H1 (cell line): Measurements from ENCODE around the gene PPP1R9A. TPM values are rescaled to one million over a fixed set of nuclear protein-coding genes. Genes with fewer than 3 reads are reported as not detected.

Source experiments
- CTCF ChIA-PET: fragments of 300-600 bp; sonication (Branson Sonifier 250); formaldehyde crosslinking; loops from one replicate; lab custom pipeline; 2021; ENCODE audit not compliant: partially characterized antibody; lab: Charles Lee
- POLR2A ChIA-PET: fragments of 300-600 bp; sonication (Branson Sonifier 250); formaldehyde crosslinking; loops from one replicate; lab custom pipeline; 2021; ENCODE audit warnings: inconsistent platforms; ENCODE audit not compliant: partially characterized antibody; lab: Charles Lee
- DNase-seq, 2 experiments: peaks; one replicate each; pipeline versions ENCODE4 v3.0.0 to v3.0.0-alpha.2; 2010 to 2022; ENCODE audit warnings: low spot score in 2 of 2, low read depth in 1 of 2, mixed read lengths in 1 of 2
- FAIRE-seq: peaks from 2 replicates; lab custom pipeline; 2011; peaks lifted over from hg19 to GRCh38; lab: Jason Lieb, UNC
- H2AFZ ChIP-seq: 2 replicates; pipeline ENCODE4 v1.8.1; 2012; ENCODE audit warnings: low read length, inconsistent platforms
- H2AK5ac ChIP-seq: 2 replicates; pipeline ENCODE4 v1.6.1; 2013; ENCODE audit warnings: low read depth, low read length
- H2BK120ac ChIP-seq: replicated peaks from 2 replicates; pipeline ENCODE3; 2013; ENCODE audit warnings: low read depth, low read length, inconsistent platforms
- H2BK12ac ChIP-seq: 2 replicates; pipeline ENCODE4 v1.6.1; 2013; ENCODE audit warnings: low read depth, low read length
- H2BK15ac ChIP-seq: 2 replicates; pipeline ENCODE4 v1.6.1; 2013; ENCODE audit warnings: low read length
- H2BK20ac ChIP-seq: 2 replicates; pipeline ENCODE4 v1.6.1; 2013; ENCODE audit warnings: low read length
- H2BK5ac ChIP-seq: 2 replicates; pipeline ENCODE4 v1.6.1; 2013; ENCODE audit warnings: low read depth, low read length
- H3K14ac ChIP-seq: 2 replicates; pipeline ENCODE4 v1.6.1; 2013; ENCODE audit warnings: inconsistent platforms; ENCODE audit not compliant: insufficient read length
- H3K18ac ChIP-seq: 2 replicates; pipeline ENCODE4 v1.6.1; 2013; ENCODE audit warnings: low read length; ENCODE audit errors: extremely low read depth
- H3K23ac ChIP-seq: 2 replicates; pipeline ENCODE4 v1.6.1; 2013; ENCODE audit warnings: inconsistent platforms; ENCODE audit not compliant: insufficient read length
- H3K23me2 ChIP-seq: 2 replicates; pipeline ENCODE4 v1.6.1; 2013; ENCODE audit warnings: low read depth, low read length
- H3K27ac ChIP-seq: 2 replicates; pipeline ENCODE4 v1.6.1; 2011; ENCODE audit warnings: low read depth, low read length, inconsistent platforms
- H3K27me3 ChIP-seq, 4 experiments: replicated peaks in 1 of 4; 1 replicate in 1 of 4; 2 replicates in 3 of 4; pipeline versions ENCODE4 v1.6.1 to v1.8.1; 2011 to 2013; ENCODE audit warnings: low read length in 3 of 4, mild to moderate bottlenecking in 3 of 4, inconsistent platforms in 2 of 4, mixed read lengths in 2 of 4, moderate library complexity in 1 of 4; ENCODE audit not compliant: control insufficient read depth in 3 of 4, insufficient read depth in 3 of 4; ENCODE audit errors: extremely low read depth in 1 of 4
- H3K36me3 ChIP-seq, 4 experiments: 2 replicates each; pipeline versions ENCODE4 v1.6.1 to v1.8.1; 2011 to 2013; ENCODE audit warnings: mild to moderate bottlenecking in 4 of 4, low read length in 3 of 4, moderate library complexity in 2 of 4, control low read depth in 1 of 4, inconsistent platforms in 1 of 4; ENCODE audit not compliant: insufficient read depth in 4 of 4, control insufficient read depth in 2 of 4
- H3K4ac ChIP-seq: replicated peaks from 2 replicates; pipeline ENCODE3; 2013; ENCODE audit warnings: low read length, low read depth, mixed read lengths, inconsistent platforms; ENCODE audit not compliant: insufficient read length
- H3K4me1 ChIP-seq, 4 experiments: replicated peaks in 1 of 4; 1 replicate in 1 of 4; 2 replicates in 3 of 4; pipeline versions ENCODE4 v1.6.1 to v1.8.1; 2011 to 2013; ENCODE audit warnings: low read length in 3 of 4, inconsistent platforms in 2 of 4, mixed read lengths in 1 of 4; ENCODE audit not compliant: insufficient read depth in 4 of 4, control insufficient read depth in 3 of 4
- H3K4me2 ChIP-seq, 2 experiments: 2 replicates each; pipeline versions ENCODE4 v1.6.1 to v1.8.1; 2011 to 2013; ENCODE audit warnings: low read depth in 2 of 2, low read length in 2 of 2, control low read depth in 1 of 2, inconsistent platforms in 1 of 2, mild to moderate bottlenecking in 1 of 2; ENCODE audit not compliant: insufficient read depth in 1 of 2
- H3K4me3 ChIP-seq, 4 experiments: fragments of 200-600, 300-600 bp in 1 of 4; sonication (generic), shearing (Covaris generic), sonication (Bioruptor Twin) in 1 of 4; 2 replicates each; pipeline versions ENCODE4 v1.5.1 to v1.8.1; 2011 to 2016; ENCODE audit warnings: low read length in 4 of 4, low read depth in 3 of 4, control low read depth in 2 of 4, inconsistent platforms in 2 of 4, mild to moderate bottlenecking in 2 of 4, mixed read lengths in 1 of 4, moderate library complexity in 1 of 4; ENCODE audit not compliant: insufficient read depth in 2 of 4; ENCODE audit errors: extremely low read depth in 1 of 4
- H3K56ac ChIP-seq: replicated peaks from 2 replicates; pipeline ENCODE3; 2013; ENCODE audit warnings: low read depth, mild to moderate bottlenecking, mixed read lengths, low read length, inconsistent platforms; ENCODE audit not compliant: insufficient read length
- H3K79me1 ChIP-seq: 2 replicates; pipeline ENCODE4 v1.6.1; 2013; ENCODE audit warnings: low read depth, low read length, control low read depth
- H3K79me2 ChIP-seq, 2 experiments: 2 replicates each; pipeline versions ENCODE4 v1.6.1 to v1.8.1; 2012 to 2013; ENCODE audit warnings: low read length in 2 of 2, mild to moderate bottlenecking in 2 of 2, inconsistent platforms in 1 of 2; ENCODE audit not compliant: insufficient read depth in 2 of 2, control insufficient read depth in 1 of 2
- H3K9ac ChIP-seq, 4 experiments: replicated peaks in 1 of 4; 1 replicate in 1 of 4; 2 replicates in 3 of 4; pipeline versions ENCODE4 v1.6.1 to v1.8.1; 2011 to 2013; ENCODE audit warnings: low read depth in 3 of 4, low read length in 3 of 4, control low read depth in 2 of 4, mild to moderate bottlenecking in 2 of 4, moderate library complexity in 2 of 4, inconsistent platforms in 1 of 4; ENCODE audit errors: extremely low read depth in 1 of 4
- H3K9me3 ChIP-seq, 2 experiments: 2 replicates each; pipeline versions ENCODE4 v1.6.1 to v1.8.1; 2012 to 2013; ENCODE audit warnings: mild to moderate bottlenecking in 2 of 2, moderate library complexity in 2 of 2, control low read depth in 1 of 2, inconsistent platforms in 1 of 2, low read depth in 1 of 2, low read length in 1 of 2, mixed read lengths in 1 of 2; ENCODE audit not compliant: insufficient read depth in 2 of 2
- H4K20me1 ChIP-seq, 2 experiments: replicated peaks in 1 of 2; 2 replicates each; pipeline versions ENCODE3 to v1.8.1; 2011 to 2013; ENCODE audit warnings: inconsistent platforms in 2 of 2, low read length in 2 of 2, mild to moderate bottlenecking in 1 of 2; ENCODE audit not compliant: insufficient read depth in 2 of 2, control insufficient read depth in 1 of 2
- H4K5ac ChIP-seq: 2 replicates; pipeline ENCODE4 v1.6.1; 2013; ENCODE audit warnings: low read length, low read depth, mixed read lengths, inconsistent platforms; ENCODE audit not compliant: insufficient read length
- H4K8ac ChIP-seq: 2 replicates; pipeline ENCODE4 v1.8.0; 2013; ENCODE audit warnings: mild to moderate bottlenecking, moderate library complexity, low read length, inconsistent platforms; ENCODE audit not compliant: insufficient read depth; ENCODE audit errors: extremely low read depth
- H4K91ac ChIP-seq: replicated peaks from 2 replicates; pipeline ENCODE3; 2013; ENCODE audit warnings: low read length, mixed read lengths, inconsistent platforms; ENCODE audit not compliant: insufficient read length
- ATF2 ChIP-seq: IDR thresholded peaks from 2 replicates; pipeline ENCODE4 v1.6.1; 2012; ENCODE audit warnings: low read length, inconsistent platforms
- ATF3 ChIP-seq: IDR thresholded peaks from 2 replicates; pipeline ENCODE4 v1.6.1; 2011; ENCODE audit warnings: low read depth, mild to moderate bottlenecking, low read length; ENCODE audit not compliant: insufficient read depth
- CHD1 ChIP-seq: IDR thresholded peaks from 2 replicates; pipeline ENCODE4 v1.6.1; 2012; ENCODE audit warnings: low read depth, low read length, improper control_type of control experiment
- CREB1 ChIP-seq: IDR thresholded peaks from 2 replicates; pipeline ENCODE4 v1.6.1; 2012; ENCODE audit warnings: inconsistent platforms
- CTBP2 ChIP-seq: IDR thresholded peaks from 2 replicates; pipeline ENCODE4 v1.7.0; 2011; ENCODE audit warnings: borderline replicate concordance, mild to moderate bottlenecking, moderate library complexity, mixed read lengths, low read length; ENCODE audit not compliant: insufficient read depth, insufficient read length
- GABPA ChIP-seq: IDR thresholded peaks from 2 replicates; pipeline ENCODE4 v1.6.1; 2011; ENCODE audit warnings: mild to moderate bottlenecking, low read length, moderate library complexity, borderline replicate concordance; ENCODE audit not compliant: insufficient read depth
- JUN ChIP-seq: IDR thresholded peaks from 2 replicates; pipeline ENCODE4 v1.6.1; 2011; ENCODE audit warnings: low read depth, mild to moderate bottlenecking, improper control_type of control experiment, low read length
- POU5F1 ChIP-seq: IDR thresholded peaks from 2 replicates; pipeline ENCODE4 v1.6.1; 2011; ENCODE audit warnings: low read depth, mild to moderate bottlenecking, low read length, moderate library complexity
- SIRT6 ChIP-seq: IDR thresholded peaks from one replicate; pipeline ENCODE4 v1.7.1; 2012; ENCODE audit warnings: low read length, inconsistent platforms
- SIX5 ChIP-seq: IDR thresholded peaks from 2 replicates; pipeline ENCODE4 v1.6.1; 2011; ENCODE audit warnings: mild to moderate bottlenecking, low read depth, low read length
- SP1 ChIP-seq: IDR thresholded peaks from 2 replicates; pipeline ENCODE4 v1.6.1; 2011; ENCODE audit warnings: low read depth, low read length
- SP2 ChIP-seq: IDR thresholded peaks from 2 replicates; pipeline ENCODE4 v1.6.1; 2012; ENCODE audit warnings: mild to moderate bottlenecking, low read length, inconsistent platforms
- TBP ChIP-seq: IDR thresholded peaks from 2 replicates; pipeline ENCODE4 v1.6.1; 2011; ENCODE audit warnings: low read depth, low read length, improper control_type of control experiment
- ZNF274 ChIP-seq: IDR thresholded peaks from 2 replicates; pipeline ENCODE4 v1.7.0; 2012; ENCODE audit warnings: low read length, borderline replicate concordance; ENCODE audit errors: extremely low read depth
- polyA plus RNA-seq, 7 experiments: library from polyadenylated mRNA; depleted of rRNA in 3 of 7; stranded (reverse) in 5 of 7; unstranded in 2 of 7; fragments of >200 nt in 5 of 7; fragments of 200-250 nt in 2 of 7; gene quantifications; 1 replicate in 5 of 7; 2 replicates in 1 of 7; 4 replicates in 1 of 7; pipeline versions ENCODE4 v1.2.1 to v1.2.3, GENCODE V29; 2011 to 2013; ENCODE audit warnings: missing spikeins in 2 of 7, mixed read lengths in 2 of 7
- total RNA-seq: library from RNA; stranded (reverse); fragmentation: NEBNext Ultra II Directional; extraction: Animal tissue kit (Norgen Biotek cat#: 25700); gene quantifications from 2 replicates; pipeline ENCODE4 v1.2.1, GENCODE V29; 2021

PPP1R9A gene
- total and polyA plus RNA-seq, 2 of the 8 experiments (the other 6 are each of a cell fraction or from before 2014, with no cell fraction given): 3.0 to 20.3 TPM

GRCh38 chr7:94871132-94871531, 36.3 kb upstream of the PPP1R9A start:
- no peaks in the 10 kb centered on the region for H3K27me3 ChIP-seq
- no peaks in the 10 kb centered on the region for H3K23me2 ChIP-seq
- no peak overlapping the region for H2BK5ac ChIP-seq
- no peak overlapping the region for H3K4ac ChIP-seq
- no peak overlapping the region for H3K18ac ChIP-seq
- H3K4me3 ChIP-seq: no peak overlapping the region
- no peaks in the 10 kb centered on the region for H3K36me3 ChIP-seq
- H2BK12ac ChIP-seq: no peak overlapping the region
- H3K9me3 ChIP-seq: no peaks in the 10 kb centered on the region
- H4K91ac ChIP-seq: no peak overlapping the region
- FAIRE-seq: no peak
- no peak overlapping the region for H3K9ac ChIP-seq
- H4K5ac ChIP-seq: no peak overlapping the region
- H3K4me2 ChIP-seq: no peak overlapping the region
- POLR2A ChIA-PET: no interaction called here
- H3K14ac ChIP-seq: no peak overlapping the region
- no peak overlapping the region for H2BK15ac ChIP-seq
- CTCF ChIA-PET: no interaction called here
- no peaks in the 10 kb centered on the region for H4K20me1 ChIP-seq
- H3K23ac ChIP-seq: no peak overlapping the region
- DNase-seq: no peak
- H2BK20ac ChIP-seq: no peak overlapping the region
- H2AK5ac ChIP-seq: no peak overlapping the region
- no peaks in the 10 kb centered on the region for H3K79me1 ChIP-seq
- H2AFZ ChIP-seq: no peak overlapping the region
- no peak overlapping the region for H3K56ac ChIP-seq
- no peaks in the 10 kb centered on the region for H3K4me1 ChIP-seq
- no peak overlapping the region for H4K8ac ChIP-seq
- H3K79me2 ChIP-seq: no peaks in the 10 kb centered on the region
- H2BK120ac ChIP-seq: no peak overlapping the region
- H3K27ac ChIP-seq: no peak overlapping the region
- TF ChIP-seq SP1 (no peak), CREB1 (no peak), ATF3 (no peak), ZNF274 (no peak), TBP (no peak), CTBP2 (no peak), GABPA (no peak), CHD1 (no peak), POU5F1 (no peak), ATF2 (no peak), SIX5 (no peak), JUN (no peak), SIRT6 (no peak), SP2 (no peak)
